Endothelial cell of umbilical vein (primary cell): ENCODE measurements around the gene COL4A2. TPM values are rescaled to one million over a fixed set of nuclear protein-coding genes. Genes with fewer than 3 reads are reported as not detected.

Experiments used
- BruUV-seq: library from RNA; stranded (reverse); fragments of 400-500 nt; replicated peaks from 2 replicates; lab custom pipeline; 2021; lab: Mats Ljungman, UMichigan
- CTCF ChIA-PET: fragments of 300-600, 350-600 bp; sonication (Branson Sonifier 250); formaldehyde crosslinking; loops from one replicate; lab custom pipeline; 2021; ENCODE audit warnings: antibody characterized with exemption, inconsistent platforms; lab: Charles Lee
- POLR2A ChIA-PET: fragments of 300-600, 350-600 bp; sonication (Branson Sonifier 250); formaldehyde crosslinking; loops from one replicate; lab custom pipeline; 2021; ENCODE audit warnings: antibody characterized with exemption, inconsistent platforms; lab: Charles Lee
- DNase-seq: peaks from one replicate; pipeline ENCODE4 v3.0.0-alpha.2; 2011; ENCODE audit warnings: low read depth, low spot score
- FAIRE-seq: peaks from 2 replicates; lab custom pipeline; 2011; peaks lifted over from hg19 to GRCh38; lab: Jason Lieb, UNC
- H2AFZ ChIP-seq: 2 replicates; pipeline ENCODE4 v1.6.0; 2012; ENCODE audit warnings: low read depth, low read length, control low read depth, inconsistent platforms
- H3K27ac ChIP-seq: 2 replicates; pipeline ENCODE4 v1.5.1; 2011; ENCODE audit warnings: low read depth, mild to moderate bottlenecking, control low read depth, low read length, moderate library complexity; ENCODE audit not compliant: insufficient read depth
- H3K27me3 ChIP-seq, 2 experiments: 2 replicates each; pipeline versions ENCODE4 v1.6.0 to v1.6.1; 2011; ENCODE audit warnings: low read length in 2 of 2, mixed read lengths in 1 of 2; ENCODE audit not compliant: control insufficient read depth in 2 of 2, insufficient read depth in 2 of 2
- H3K36me3 ChIP-seq, 2 experiments: 2 replicates in 1 of 2; 3 replicates in 1 of 2; pipeline ENCODE4 v1.5.1; 2011; ENCODE audit warnings: low read length in 2 of 2, mild to moderate bottlenecking in 1 of 2, moderate library complexity in 1 of 2; ENCODE audit not compliant: control insufficient read depth in 2 of 2, insufficient read depth in 2 of 2; ENCODE audit errors: extremely low read depth in 1 of 2
- H3K4me1 ChIP-seq: 3 replicates; pipeline ENCODE4 v1.5.1; 2011; ENCODE audit warnings: mild to moderate bottlenecking, low read length; ENCODE audit not compliant: control insufficient read depth, insufficient read depth; ENCODE audit errors: extremely low read depth
- H3K4me2 ChIP-seq: 2 replicates; pipeline ENCODE4 v1.6.1; 2011; ENCODE audit warnings: low read length, control low read depth, mixed read lengths; ENCODE audit not compliant: insufficient read depth
- H3K4me3 ChIP-seq, 3 experiments: fragments of 200-600 bp in 1 of 3; sonication (generic), shearing (Covaris generic) in 1 of 3; replicated peaks in 1 of 3; 2 replicates each; pipeline ENCODE4 v1.5.1; 2011 to 2016; ENCODE audit warnings: control low read depth in 3 of 3, low read length in 3 of 3, mild to moderate bottlenecking in 2 of 3, inconsistent platforms in 1 of 3, low read depth in 1 of 3, moderate library complexity in 1 of 3; ENCODE audit not compliant: insufficient read depth in 1 of 3
- H3K79me2 ChIP-seq: 2 replicates; pipeline ENCODE4 v1.6.0; 2012; ENCODE audit warnings: low read length, inconsistent platforms; ENCODE audit not compliant: control insufficient read depth, insufficient read depth
- H3K9ac ChIP-seq: replicated peaks from 2 replicates; pipeline ENCODE3; 2011; ENCODE audit warnings: low read length, control low read depth; ENCODE audit not compliant: insufficient read depth; ENCODE audit errors: extremely low read depth
- H3K9me1 ChIP-seq: replicated peaks from 3 replicates; pipeline ENCODE4 v1.6.0; 2011; ENCODE audit warnings: mild to moderate bottlenecking, low read length; ENCODE audit not compliant: control insufficient read depth, insufficient read depth; ENCODE audit errors: extremely low read depth
- H3K9me3 ChIP-seq: replicated peaks from 2 replicates; pipeline ENCODE4 v1.5.1; 2012; ENCODE audit warnings: low read length, inconsistent platforms; ENCODE audit not compliant: control insufficient read depth, insufficient read depth
- H4K20me1 ChIP-seq: replicated peaks from 2 replicates; pipeline ENCODE3; 2011; ENCODE audit warnings: mild to moderate bottlenecking, low read length; ENCODE audit not compliant: control insufficient read depth, insufficient read depth; ENCODE audit errors: extremely low read depth
- EZH2 ChIP-seq: IDR thresholded peaks from 2 replicates; pipeline ENCODE4 v1.6.1; 2012; ENCODE audit warnings: borderline replicate concordance, low read depth, mild to moderate bottlenecking, moderate library complexity, low read length, inconsistent platforms; ENCODE audit not compliant: severe bottlenecking
- FOS ChIP-seq: IDR thresholded peaks from 2 replicates; pipeline ENCODE4 v1.6.1; 2011; ENCODE audit warnings: mild to moderate bottlenecking, low read length, moderate library complexity, borderline replicate concordance; ENCODE audit not compliant: insufficient read depth
- JUN ChIP-seq: IDR thresholded peaks from 2 replicates; pipeline ENCODE4 v1.6.1; 2011; ENCODE audit warnings: borderline replicate concordance, low read depth; ENCODE audit not compliant: insufficient read length, insufficient read depth
- MYC ChIP-seq: IDR thresholded peaks from one replicate; pipeline ENCODE4 v1.6.1; 2011; ENCODE audit warnings: mild to moderate bottlenecking, low read depth, low read length
- POLR2A ChIP-seq: IDR thresholded peaks from 2 replicates; pipeline ENCODE4 v1.6.1; 2012; ENCODE audit warnings: low read depth, mild to moderate bottlenecking, control low read depth, low read length
- POLR2AphosphoS5 ChIP-seq: IDR thresholded peaks from 2 replicates; pipeline ENCODE4 v1.6.1; 2012; ENCODE audit warnings: low read depth, mild to moderate bottlenecking, control low read depth, low read length, moderate library complexity; ENCODE audit not compliant: insufficient read depth
- dilution Hi-C: fragments of 300-500 bp; cut with MboI; formaldehyde crosslinking; loops from one replicate; pipeline ENCODE4 v1.15.0; 2019; ENCODE audit warnings: low sequenced_read_pairs; ENCODE audit not compliant: extremely low pct_ligation_motif_present
- intact Hi-C: fragments of 100-400 bp; cut with micrococcal nuclease; formaldehyde crosslinking; loops from one replicate; pipeline ENCODE4 v1.10.0; 2022
- polyA plus RNA-seq, 4 experiments: library from polyadenylated mRNA; depleted of rRNA in 3 of 4; stranded (reverse) in 3 of 4; unstranded in 1 of 4; fragments of >200 nt; gene quantifications; 2 replicates each; pipeline versions ENCODE4 v1.2.1 to v1.2.3, GENCODE V29; 2011 to 2012; ENCODE audit warnings: missing spikeins in 1 of 4
- total RNA-seq: library from RNA; stranded (reverse); gene quantifications from 2 replicates; pipeline ENCODE4 v1.2.3, GENCODE V29; 2021
- TF ChIP-seq, protein P1 (sequence below): IDR thresholded peaks from 2 replicates; pipeline ENCODE4 v1.6.1; 2011; ENCODE audit not compliant: insufficient read depth, insufficient read length

Gene COL4A2
- total and polyA plus RNA-seq, 2 donors (not counting 3 experiments of a cell fraction or from before 2014, with no cell fraction given) = 792 to 940 TPM

DNA sequence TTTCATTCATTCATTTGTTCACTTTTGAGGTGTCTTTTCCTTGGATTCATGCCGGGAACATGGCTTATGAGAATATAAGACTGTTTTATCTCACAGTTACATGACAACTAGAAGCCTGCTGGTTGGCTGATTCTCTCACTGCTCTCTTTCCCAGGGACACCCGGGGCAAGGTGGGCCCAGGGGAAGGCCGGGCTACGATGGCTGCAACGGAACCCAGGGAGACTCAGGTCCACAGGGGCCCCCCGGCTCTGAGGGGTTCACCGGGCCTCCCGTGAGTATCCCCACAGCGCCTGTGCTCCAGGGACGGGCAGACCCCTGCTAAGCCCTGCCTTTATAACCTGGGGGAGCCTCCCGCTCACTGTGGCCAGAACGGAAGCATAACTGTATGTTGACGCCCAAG lies 121.2 kb downstream of the COL4A2 start:
- Histone ChIP-seq H3K4me1 (peaks cover 43% of the 10 kb centered on the region), H3K36me3 (peaks cover 14 to 27% of the 10 kb centered on the region in 2 experiments), H3K27me3 (no peaks in the 10 kb centered on the region), H3K9me1 (no peaks in the 10 kb centered on the region), H2AFZ (no peak overlapping the region), H3K4me2 (no peak overlapping the region), H3K27ac (no peak overlapping the region), H3K4me3 (no peak overlapping the region), H3K9ac (no peak overlapping the region), H3K79me2 (no peaks in the 10 kb centered on the region), H4K20me1 (no peaks in the 10 kb centered on the region), H3K9me3 (no peaks in the 10 kb centered on the region)
- TF ChIP-seq FOS (no peak), POLR2A (no peak), JUN (no peak), MYC (no peak), POLR2AphosphoS5 (no peak), EZH2 (no peak)
- TF ChIP-seq, protein P1, sequence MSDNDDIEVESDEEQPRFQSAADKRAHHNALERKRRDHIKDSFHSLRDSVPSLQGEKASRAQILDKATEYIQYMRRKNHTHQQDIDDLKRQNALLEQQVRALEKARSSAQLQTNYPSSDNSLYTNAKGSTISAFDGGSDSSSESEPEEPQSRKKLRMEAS = no peak
- CTCF ChIA-PET = interaction anchor here (1.0 kb wide), 1 partner anchor 27 kb away, joined by 4 read pairs; no protein-coding TSS in a partner anchor
- POLR2A ChIA-PET = no interaction called here
- BruUV-seq = no TSS peak
- dilution Hi-C loops = no loop called here
- DNase-seq = no peak
- no peak for FAIRE-seq
- intact Hi-C loops = no loop called here
